Activated CD4-positive, alpha-beta memory T cell treated with anti-CD3 and anti-CD28 coated beads, Interleukin-2, amount 10 ng/mL, durations not matched to agents 7 days and 5 days (primary cell): ENCODE results near the gene CIZ1. TPM values are rescaled to one million over a fixed set of nuclear protein-coding genes. Genes with fewer than 3 reads are reported as not detected.
A peak's percentile ranks its signal among the peaks of the same experiment; 100 is the strongest.

ENCODE experiments used
- CTCF ChIA-PET: fragments of 350-600 bp; sonication (Branson Sonifier 250); formaldehyde crosslinking; loops from one replicate; lab custom pipeline; 2021; ENCODE audit warnings: antibody characterized with exemption, inconsistent platforms; lab: Charles Lee
- POLR2A ChIA-PET: fragments of 350-600 bp; sonication (Branson Sonifier 250); formaldehyde crosslinking; loops from one replicate; lab custom pipeline; 2021; ENCODE audit warnings: antibody characterized with exemption; lab: Charles Lee
- DNase-seq: peaks from one replicate; pipeline ENCODE4 v3.0.0-alpha.2; 2020
- H3K27ac Mint-ChIP-seq: one replicate; pipeline ENCODE4 v1.8.0; 2021; ENCODE audit warnings: mild to moderate bottlenecking, mixed read lengths
- H3K27me3 Mint-ChIP-seq: one replicate; pipeline ENCODE4 v1.8.0; 2021; ENCODE audit warnings: mixed read lengths
- H3K36me3 Mint-ChIP-seq: one replicate; pipeline ENCODE4 v1.8.0; 2021; ENCODE audit warnings: low read depth, mixed read lengths
- H3K4me1 Mint-ChIP-seq: one replicate; pipeline ENCODE4 v1.8.0; 2021; ENCODE audit warnings: mixed read lengths
- H3K4me3 Mint-ChIP-seq: one replicate; pipeline ENCODE4 v1.8.0; 2021; ENCODE audit warnings: mild to moderate bottlenecking, mixed read lengths
- H3K9me3 Mint-ChIP-seq: one replicate; pipeline ENCODE4 v1.8.0; 2021; ENCODE audit warnings: mixed read lengths
- total RNA-seq, 2 experiments: library from RNA; stranded (reverse); gene quantifications; one replicate each; pipeline ENCODE4 v1.2.3, GENCODE V29; 2021

The CIZ1 gene
- total RNA-seq, 2 experiments from 2014 or later = 112 to 116 TPM

- H3K4me3 Mint-ChIP-seq = no peak overlapping the region
Observed at GRCh38 chr9:128150594-128151308, 40.6 kb downstream of the CIZ1 start.

DNA sequence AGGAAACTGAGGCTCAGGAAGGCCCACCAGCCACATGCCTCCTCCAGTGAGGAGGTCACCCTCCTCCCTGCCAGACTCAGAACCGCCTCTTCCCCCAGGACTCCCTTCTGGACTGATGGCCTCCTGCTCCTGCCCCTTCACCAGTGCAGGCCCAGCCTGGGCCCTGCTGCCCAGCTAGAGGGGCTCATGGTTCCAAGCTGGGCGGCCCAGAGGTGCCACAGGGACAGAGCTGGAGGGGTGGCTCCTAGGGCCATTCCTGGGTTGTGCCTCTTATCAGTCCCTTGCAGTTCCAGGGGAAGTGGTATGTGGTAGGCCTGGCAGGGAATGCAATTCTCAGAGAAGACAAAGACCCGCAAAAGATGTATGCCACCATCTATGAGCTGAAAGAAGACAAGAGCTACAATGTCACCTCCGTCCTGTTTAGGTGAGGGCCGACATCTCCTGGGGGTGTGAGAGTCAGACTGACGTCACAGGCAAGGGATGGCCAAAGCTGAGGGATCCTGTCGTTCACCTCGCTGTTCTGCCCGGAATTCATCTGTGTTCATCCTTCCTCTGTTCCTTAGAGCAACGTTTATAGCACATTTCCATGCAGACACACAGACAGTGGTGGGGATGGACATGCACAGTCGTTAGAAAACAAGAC is 41.3 kb downstream of the CIZ1 start:
- POLR2A ChIA-PET = no interaction called here
- no peak for DNase-seq
- Mint-ChIP-seq H3K4me3 (no peak overlapping the region), H3K9me3 (no peaks in the 10 kb centered on the region), H3K4me1 (no peaks in the 10 kb centered on the region), H3K27ac (no peak overlapping the region), H3K36me3 (no peaks in the 10 kb centered on the region), H3K27me3 (no peaks in the 10 kb centered on the region)
- CTCF ChIA-PET = interaction anchor here (1.8 kb wide), 1 partner anchor 8 kb away, joined by 4 read pairs; no protein-coding TSS in a partner anchor

More at GRCh38 chr9:128150594-128151308, 40.6 kb downstream of the CIZ1 start:
- Mint-ChIP-seq H3K27me3 (no peaks in the 10 kb centered on the region), H3K36me3 (no peaks in the 10 kb centered on the region), H3K9me3 (no peaks in the 10 kb centered on the region), H3K4me1 (no peaks in the 10 kb centered on the region), H3K27ac (no peak overlapping the region)
- no peak for DNase-seq
- POLR2A ChIA-PET = interaction anchor here (1.1 kb wide), 1 partner anchor 10 kb away, joined by 5 read pairs; the partner anchor contains the start of gene BBLN
- CTCF ChIA-PET = interaction anchor here (1.8 kb wide), 1 partner anchor 9 kb away, joined by 4 read pairs; no protein-coding TSS in a partner anchor

DNA sequence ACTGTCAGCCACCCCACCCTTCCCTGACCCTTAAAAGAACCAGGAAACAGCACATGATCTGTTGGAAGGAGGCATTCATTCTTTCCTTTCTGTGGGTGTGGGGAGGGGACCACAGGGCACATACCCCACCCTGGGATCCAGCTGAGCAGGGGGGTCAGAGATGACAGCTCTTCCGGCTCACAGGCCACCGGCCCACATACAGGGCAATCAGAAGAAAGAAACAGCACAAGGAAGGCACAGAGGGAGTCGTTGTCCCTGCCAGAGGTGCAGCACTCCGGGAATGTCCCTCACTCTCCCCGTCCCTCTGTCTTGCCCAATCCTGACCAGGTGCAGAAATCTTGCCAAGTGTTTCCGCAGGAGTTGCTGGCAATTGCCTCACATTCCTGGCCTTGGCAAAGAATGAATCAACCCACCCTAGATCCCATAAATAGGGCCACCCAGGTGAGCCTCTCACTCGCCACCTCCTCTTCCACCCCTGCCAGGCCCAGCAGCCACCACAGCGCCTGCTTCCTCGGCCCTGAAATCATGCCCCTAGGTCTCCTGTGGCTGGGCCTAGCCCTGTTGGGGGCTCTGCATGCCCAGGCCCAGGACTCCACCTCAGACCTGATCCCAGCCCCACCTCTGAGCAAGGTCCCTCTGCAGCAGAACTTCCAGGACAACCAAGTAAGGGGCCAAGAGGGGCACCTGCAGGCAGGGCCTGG is 42.2 kb downstream of the CIZ1 start, which contains the start of gene LCN2:
LCN2 (plus strand) TSS at position 453 of the 701 bp plus-strand sequence; CDS start at position 526, 73 bp downstream.
- no peaks in the 10 kb centered on the region for H3K36me3 Mint-ChIP-seq
- DNase-seq = no peak
- CTCF ChIA-PET = no interaction called here
- POLR2A ChIA-PET = no interaction called here
- H3K27me3 Mint-ChIP-seq = no peaks in the 10 kb centered on the region
- H3K4me3 Mint-ChIP-seq = no peak within 1 kb of the TSS
- H3K4me1 Mint-ChIP-seq = no peaks in the 10 kb centered on the region
- no peak within 1 kb of the TSS for H3K27ac Mint-ChIP-seq
- no peaks in the 10 kb centered on the region for H3K9me3 Mint-ChIP-seq

GRCh38 chr9:128148509-128149000 is 42.8 kb downstream of the CIZ1 start:
- ChIA-PET POLR2A (no interaction called here), CTCF (no interaction called here)
- Mint-ChIP-seq H3K4me3 (no peak overlapping the region), H3K36me3 (no peaks in the 10 kb centered on the region), H3K27me3 (no peaks in the 10 kb centered on the region), H3K27ac (no peak overlapping the region), H3K9me3 (no peaks in the 10 kb centered on the region), H3K4me1 (peaks cover 2% of the 10 kb centered on the region)
- no peak for DNase-seq

DNA sequence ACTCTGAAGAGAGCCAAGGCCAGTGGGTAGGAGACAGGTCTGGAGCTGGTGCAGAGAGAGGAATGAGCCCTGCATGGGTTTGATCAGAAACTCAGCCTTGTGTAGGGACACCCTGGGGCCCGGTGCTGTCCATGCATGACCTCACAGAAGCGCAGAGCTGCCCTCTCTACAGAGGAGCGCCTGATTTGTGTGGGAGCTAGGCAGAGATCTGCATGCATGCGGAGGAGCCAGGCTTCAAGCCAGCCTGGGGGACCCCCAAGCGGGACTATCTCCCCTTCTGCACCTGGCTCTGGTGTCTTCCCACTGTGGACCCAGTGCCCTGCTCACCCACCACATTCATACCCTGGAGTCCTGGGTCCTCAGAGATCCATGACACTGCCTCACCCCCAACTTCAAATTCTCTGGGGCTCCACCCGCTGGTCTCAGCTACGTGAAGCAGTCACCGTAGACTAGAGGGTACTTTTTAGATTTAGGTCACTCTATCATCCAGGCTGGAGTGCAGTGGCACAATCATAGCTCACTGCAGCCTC is 44.7 kb downstream of the CIZ1 start:
- no peaks in the 10 kb centered on the region for H3K9me3 Mint-ChIP-seq
- no peaks in the 10 kb centered on the region for H3K36me3 Mint-ChIP-seq
- ChIA-PET POLR2A (interaction anchor here (1.0 kb wide), 1 partner anchor 13 kb away, joined by 5 read pairs; the partner anchor contains the start of gene BBLN), CTCF (no interaction called here)
- no peak for DNase-seq
- H3K27ac Mint-ChIP-seq = no peak overlapping the region
- H3K4me1 Mint-ChIP-seq = peaks cover 18% of the 10 kb centered on the region
- no peak overlapping the region for H3K4me3 Mint-ChIP-seq
- H3K27me3 Mint-ChIP-seq = no peaks in the 10 kb centered on the region

DNA sequence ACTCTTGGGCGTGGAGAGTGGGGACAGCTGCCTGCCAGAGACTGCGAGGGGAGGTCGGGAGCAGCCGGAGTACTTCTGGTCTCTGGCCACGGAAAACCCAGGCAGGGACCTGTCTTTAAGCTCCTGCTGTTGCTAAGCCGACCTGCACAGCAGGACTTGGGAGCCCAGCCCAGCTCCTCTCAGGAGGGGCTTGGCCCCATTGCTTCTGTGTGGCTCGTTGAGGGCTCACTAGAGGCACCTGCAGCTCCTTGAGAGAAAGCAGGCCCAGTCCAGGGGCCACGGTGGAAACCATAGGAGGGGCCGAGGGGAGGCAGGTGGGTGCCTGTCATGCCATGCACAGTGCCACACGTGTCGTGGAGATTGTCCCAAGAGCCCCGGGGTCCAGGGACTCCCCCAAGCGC is 45.4 kb downstream of the CIZ1 start:
- CTCF ChIA-PET = interaction anchor here (0.9 to 1.1 kb wide), 2 partner anchors 17 to 29 kb away, joined by 3 to 4 read pairs; no protein-coding TSS in a partner anchor
- Mint-ChIP-seq H3K27ac (no peak overlapping the region), H3K9me3 (no peaks in the 10 kb centered on the region), H3K4me1 (peaks cover 19% of the 10 kb centered on the region), H3K27me3 (no peaks in the 10 kb centered on the region), H3K4me3 (no peak overlapping the region), H3K36me3 (no peaks in the 10 kb centered on the region)
- POLR2A ChIA-PET = interaction anchor here (1.0 kb wide), 1 partner anchor 13 kb away, joined by 5 read pairs; the partner anchor contains the start of gene BBLN
- DNase-seq = no peak

DNA sequence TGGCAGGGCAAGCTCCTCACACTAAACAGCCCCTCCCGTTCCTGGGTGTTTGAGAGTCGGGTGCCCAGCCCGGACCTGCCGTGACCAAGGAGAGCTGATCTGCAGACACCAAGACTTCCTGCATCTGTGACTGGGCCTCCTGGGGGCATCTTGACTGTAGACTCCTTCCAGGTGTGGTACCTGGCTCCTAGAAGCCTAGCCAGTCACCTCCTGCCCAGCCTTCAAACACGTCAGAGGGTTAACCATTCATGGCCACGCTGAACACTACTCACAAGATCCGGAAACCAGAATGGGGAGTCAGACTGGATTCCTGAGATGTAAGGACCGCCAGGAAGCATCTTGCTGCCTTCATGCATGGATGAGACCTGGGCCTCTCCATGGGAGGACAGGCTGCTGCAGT is 45.8 kb downstream of the CIZ1 start:
- Mint-ChIP-seq H3K9me3 (no peaks in the 10 kb centered on the region), H3K4me3 (no peak overlapping the region), H3K36me3 (no peaks in the 10 kb centered on the region), H3K27ac (no peak overlapping the region), H3K4me1 (peaks cover 19% of the 10 kb centered on the region), H3K27me3 (no peaks in the 10 kb centered on the region)
- CTCF ChIA-PET = interaction anchor here (0.9 to 1.1 kb wide), 2 partner anchors 17 to 28 kb away, joined by 3 to 4 read pairs; no protein-coding TSS in a partner anchor
- DNase-seq = no peak
- POLR2A ChIA-PET = no interaction called here

DNA sequence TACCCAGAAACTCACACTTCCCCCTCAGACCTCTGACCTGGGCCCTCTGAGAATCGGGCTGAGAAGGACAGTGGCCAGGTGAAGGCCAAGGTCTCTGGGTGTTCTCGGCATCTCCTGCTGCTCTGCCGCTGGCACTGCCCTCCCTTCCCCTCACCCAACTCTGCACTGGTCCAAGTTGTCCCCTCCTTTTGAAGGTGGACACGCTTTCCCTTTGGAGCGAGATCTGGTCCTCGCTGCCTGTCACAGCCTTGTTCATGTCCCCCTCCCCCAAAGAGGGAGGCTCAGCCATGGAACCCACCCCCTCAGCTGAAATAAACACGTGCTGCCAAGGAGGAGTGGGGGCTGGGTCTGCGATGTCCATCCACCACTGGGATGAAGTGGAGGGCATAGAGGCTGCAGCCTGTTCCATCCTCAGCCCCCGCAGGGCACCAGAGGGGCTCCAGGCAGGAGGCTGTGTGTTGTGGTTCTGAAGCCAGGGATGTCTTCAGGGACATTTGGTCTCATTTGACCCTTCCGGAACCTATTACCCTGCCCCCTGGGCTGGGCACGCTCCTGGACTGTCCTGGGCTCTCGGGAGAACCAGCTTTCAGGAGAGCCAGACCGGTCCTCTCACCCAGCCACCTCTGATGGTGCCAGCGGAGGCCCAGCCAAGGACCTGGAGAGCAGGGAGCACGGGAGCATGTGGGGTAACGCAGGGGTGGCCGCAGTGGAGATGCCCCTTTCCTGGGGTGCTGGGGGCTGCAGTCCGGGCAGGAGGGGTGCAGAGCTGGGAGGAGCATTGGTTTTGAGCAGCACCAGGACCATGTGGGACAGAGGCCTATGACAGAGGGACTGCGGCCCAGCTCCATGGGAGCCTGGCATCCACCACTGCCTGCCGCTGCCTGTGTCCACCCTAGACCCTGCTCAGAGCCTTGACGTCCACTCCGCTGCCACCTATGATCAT is 46.9 kb downstream of the CIZ1 start:
- POLR2A ChIA-PET = no interaction called here
- Mint-ChIP-seq H3K4me3 (no peak overlapping the region), H3K9me3 (no peaks in the 10 kb centered on the region), H3K36me3 (no peaks in the 10 kb centered on the region), H3K27ac (no peak overlapping the region), H3K4me1 (peaks cover 19% of the 10 kb centered on the region), H3K27me3 (no peaks in the 10 kb centered on the region)
- CTCF ChIA-PET = interaction anchor here (1.1 kb wide), 1 partner anchor 16 kb away, joined by 4 read pairs; no protein-coding TSS in a partner anchor
- no peak for DNase-seq

- CTCF ChIA-PET = interaction anchor here (0.7 to 2.2 kb wide), 3 partner anchors 26 to 201 kb away, joined by 4 to 6 read pairs (median 6); no protein-coding TSS in a partner anchor
- H3K4me3 Mint-ChIP-seq = no peak overlapping the region
- DNase-seq = no peak
- POLR2A ChIA-PET = no interaction called here
- no peaks in the 10 kb centered on the region for H3K27me3 Mint-ChIP-seq
- H3K4me1 Mint-ChIP-seq = peaks cover 19% of the 10 kb centered on the region
- H3K36me3 Mint-ChIP-seq = no peaks in the 10 kb centered on the region
- H3K27ac Mint-ChIP-seq = peak overlapping the region; percentile 25
- no peaks in the 10 kb centered on the region for H3K9me3 Mint-ChIP-seq
Observed at GRCh38 chr9:128143525-128144238, 47.7 kb downstream of the CIZ1 start.

- Mint-ChIP-seq H3K36me3 (no peaks in the 10 kb centered on the region), H3K9me3 (no peaks in the 10 kb centered on the region), H3K4me1 (peaks cover 19% of the 10 kb centered on the region), H3K4me3 (no peak overlapping the region), H3K27ac (peak overlapping the region; percentile 6), H3K27me3 (no peaks in the 10 kb centered on the region)
- ChIA-PET POLR2A (interaction anchor here (1.5 kb wide), 1 partner anchor 14 kb away, joined by 6 read pairs; no protein-coding TSS in a partner anchor), CTCF (interaction anchor here (0.6 to 2.7 kb wide), 6 partner anchors 8 to 939 kb away, joined by 3 to 8 read pairs (median 5); no protein-coding TSS in a partner anchor)
- DNase-seq = no peak
Observed at GRCh38 chr9:128142596-128142995, 48.8 kb downstream of the CIZ1 start.

DNA sequence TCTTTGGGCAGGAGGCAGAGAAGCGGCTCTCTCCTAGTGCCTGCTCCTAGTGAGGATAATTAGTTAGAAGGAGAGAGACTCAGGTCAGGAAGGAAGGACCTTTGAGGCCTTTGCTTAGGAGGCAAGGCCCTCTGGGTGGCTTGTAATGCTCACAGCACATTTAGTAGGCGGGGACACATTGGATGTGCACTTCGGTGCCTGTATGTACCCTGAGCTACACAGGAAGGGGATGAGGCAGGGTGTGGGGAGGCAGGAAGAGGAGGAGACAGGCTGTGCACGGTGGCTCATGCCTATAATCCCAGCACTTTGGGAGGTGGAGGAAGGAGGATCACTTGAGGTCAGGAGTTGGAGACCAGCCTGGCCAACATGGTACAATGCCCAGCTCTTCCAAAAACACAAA is 49.3 kb downstream of the CIZ1 start:
- H3K9me3 Mint-ChIP-seq = no peaks in the 10 kb centered on the region
- ChIA-PET POLR2A (interaction anchor here (1.5 kb wide), 1 partner anchor 14 kb away, joined by 6 read pairs; no protein-coding TSS in a partner anchor), CTCF (interaction anchor here (1.2 to 2.7 kb wide), 3 partner anchors 8 to 25 kb away, joined by 4 to 8 read pairs (median 6); no protein-coding TSS in a partner anchor)
- peak; percentile 56 for DNase-seq
- H3K4me1 Mint-ChIP-seq = peaks cover 19% of the 10 kb centered on the region
- peak overlapping the region; percentile 67 for H3K27ac Mint-ChIP-seq
- H3K4me3 Mint-ChIP-seq = no peak overlapping the region
- H3K36me3 Mint-ChIP-seq = no peaks in the 10 kb centered on the region
- H3K27me3 Mint-ChIP-seq = no peaks in the 10 kb centered on the region
